H1 (cell line): ENCODE results near the gene RSPH9. TPM values are rescaled to one million over a fixed set of nuclear protein-coding genes. Genes with fewer than 3 reads are reported as not detected.

Experiments used
- EZH2 ChIP-seq: fragments of 200-600 bp; sonication (generic); IDR thresholded peaks from 2 replicates; pipeline ENCODE4 v1.7.1; 2012; ENCODE audit warnings: low read depth, mild to moderate bottlenecking, moderate library complexity, low read length, inconsistent platforms; ENCODE audit not compliant: severe bottlenecking
- GTF2F1 ChIP-seq: IDR thresholded peaks from 2 replicates; pipeline ENCODE4 v1.6.1; 2012; ENCODE audit warnings: low read depth, low read length, improper control_type of control experiment, borderline replicate concordance
- MAFK ChIP-seq: IDR thresholded peaks from 2 replicates; pipeline ENCODE4 v1.6.1; 2012; ENCODE audit warnings: low read depth, mild to moderate bottlenecking, improper control_type of control experiment, low read length
- PHF8 ChIP-seq: fragments of 200-600 bp; sonication (generic); conservative IDR thresholded peaks from 2 replicates; pipeline ENCODE4 v1.7.1; 2012; ENCODE audit warnings: low read depth, mild to moderate bottlenecking, inconsistent platforms, low read length, moderate library complexity
- POLR2A ChIP-seq, 2 experiments: IDR thresholded peaks; 1 replicate in 1 of 2; 2 replicates in 1 of 2; pipeline ENCODE4 v1.6.1; 2011; ENCODE audit warnings: low read depth in 2 of 2, low read length in 2 of 2, mild to moderate bottlenecking in 2 of 2; ENCODE audit errors: control extremely low read depth in 1 of 2
- RNF2 ChIP-seq: fragments of 200-900, 300-1000 bp; sonication (generic); IDR thresholded peaks from 2 replicates; pipeline ENCODE4 v1.7.1; 2016; ENCODE audit warnings: borderline replicate concordance, low read depth, mild to moderate bottlenecking, antibody characterized with exemption, low read length; ENCODE audit not compliant: poor library complexity, severe bottlenecking; ENCODE audit errors: missing control alignments
- SIX5 ChIP-seq: IDR thresholded peaks from 2 replicates; pipeline ENCODE4 v1.6.1; 2011; ENCODE audit warnings: mild to moderate bottlenecking, low read depth, low read length
- SP2 ChIP-seq: IDR thresholded peaks from 2 replicates; pipeline ENCODE4 v1.6.1; 2012; ENCODE audit warnings: mild to moderate bottlenecking, low read length, inconsistent platforms
- TEAD4 ChIP-seq: IDR thresholded peaks from 2 replicates; pipeline ENCODE4 v1.6.1; 2012; ENCODE audit warnings: low read depth, low read length, inconsistent platforms, mixed read lengths
- ZNF274 ChIP-seq: IDR thresholded peaks from 2 replicates; pipeline ENCODE4 v1.7.0; 2012; ENCODE audit warnings: low read length, borderline replicate concordance; ENCODE audit errors: extremely low read depth
- polyA plus RNA-seq, 7 experiments: library from polyadenylated mRNA; depleted of rRNA in 3 of 7; stranded (reverse) in 5 of 7; unstranded in 2 of 7; fragments of >200 nt in 5 of 7; fragments of 200-250 nt in 2 of 7; gene quantifications; 1 replicate in 5 of 7; 2 replicates in 1 of 7; 4 replicates in 1 of 7; pipeline versions ENCODE4 v1.2.1 to v1.2.3, GENCODE V29; 2011 to 2013; ENCODE audit warnings: missing spikeins in 2 of 7, mixed read lengths in 2 of 7
- total RNA-seq: library from RNA; stranded (reverse); fragmentation: NEBNext Ultra II Directional; extraction: Animal tissue kit (Norgen Biotek cat#: 25700); gene quantifications from 2 replicates; pipeline ENCODE4 v1.2.1, GENCODE V29; 2021
- TF ChIP-seq, protein P1 (sequence below): fragments of 300-600 bp; sonication (generic); IDR thresholded peaks from 2 replicates; pipeline ENCODE4 v1.7.1; 2012; ENCODE audit warnings: low read length, moderate library complexity, mild to moderate bottlenecking, inconsistent platforms; ENCODE audit not compliant: insufficient replicate concordance
- TF ChIP-seq, protein P2 (sequence below): IDR thresholded peaks from 2 replicates; pipeline ENCODE4 v1.6.1; 2011; ENCODE audit warnings: low read depth, mild to moderate bottlenecking, low read length; ENCODE audit not compliant: insufficient read depth

The RSPH9 gene
- total and polyA plus RNA-seq, 2 of the 8 experiments (the other 6 are each of a cell fraction or from before 2014, with no cell fraction given): 0.15 to 0.23 TPM

DNA sequence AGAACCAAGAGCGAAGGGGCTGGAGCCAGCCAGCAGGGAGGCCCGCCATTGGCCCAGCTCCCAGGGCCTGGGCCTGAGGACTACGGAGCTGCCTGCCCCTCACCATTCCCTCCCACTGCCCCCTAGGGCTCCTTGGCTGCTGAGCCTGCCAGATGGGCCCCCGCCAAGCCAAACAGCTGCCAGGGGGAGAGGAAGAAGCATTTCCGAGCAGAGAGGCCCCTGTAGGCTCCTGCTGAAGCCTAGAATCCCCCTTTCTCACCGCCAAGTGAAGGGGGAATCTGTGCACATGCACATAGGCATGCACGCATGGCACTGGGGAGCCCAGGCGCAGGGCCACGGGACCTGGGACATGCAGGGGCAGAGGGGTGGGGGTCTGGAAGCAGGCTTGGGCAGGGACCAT is 71.3 kb downstream of the RSPH9 start (continued):
- TF ChIP-seq, protein P1, sequence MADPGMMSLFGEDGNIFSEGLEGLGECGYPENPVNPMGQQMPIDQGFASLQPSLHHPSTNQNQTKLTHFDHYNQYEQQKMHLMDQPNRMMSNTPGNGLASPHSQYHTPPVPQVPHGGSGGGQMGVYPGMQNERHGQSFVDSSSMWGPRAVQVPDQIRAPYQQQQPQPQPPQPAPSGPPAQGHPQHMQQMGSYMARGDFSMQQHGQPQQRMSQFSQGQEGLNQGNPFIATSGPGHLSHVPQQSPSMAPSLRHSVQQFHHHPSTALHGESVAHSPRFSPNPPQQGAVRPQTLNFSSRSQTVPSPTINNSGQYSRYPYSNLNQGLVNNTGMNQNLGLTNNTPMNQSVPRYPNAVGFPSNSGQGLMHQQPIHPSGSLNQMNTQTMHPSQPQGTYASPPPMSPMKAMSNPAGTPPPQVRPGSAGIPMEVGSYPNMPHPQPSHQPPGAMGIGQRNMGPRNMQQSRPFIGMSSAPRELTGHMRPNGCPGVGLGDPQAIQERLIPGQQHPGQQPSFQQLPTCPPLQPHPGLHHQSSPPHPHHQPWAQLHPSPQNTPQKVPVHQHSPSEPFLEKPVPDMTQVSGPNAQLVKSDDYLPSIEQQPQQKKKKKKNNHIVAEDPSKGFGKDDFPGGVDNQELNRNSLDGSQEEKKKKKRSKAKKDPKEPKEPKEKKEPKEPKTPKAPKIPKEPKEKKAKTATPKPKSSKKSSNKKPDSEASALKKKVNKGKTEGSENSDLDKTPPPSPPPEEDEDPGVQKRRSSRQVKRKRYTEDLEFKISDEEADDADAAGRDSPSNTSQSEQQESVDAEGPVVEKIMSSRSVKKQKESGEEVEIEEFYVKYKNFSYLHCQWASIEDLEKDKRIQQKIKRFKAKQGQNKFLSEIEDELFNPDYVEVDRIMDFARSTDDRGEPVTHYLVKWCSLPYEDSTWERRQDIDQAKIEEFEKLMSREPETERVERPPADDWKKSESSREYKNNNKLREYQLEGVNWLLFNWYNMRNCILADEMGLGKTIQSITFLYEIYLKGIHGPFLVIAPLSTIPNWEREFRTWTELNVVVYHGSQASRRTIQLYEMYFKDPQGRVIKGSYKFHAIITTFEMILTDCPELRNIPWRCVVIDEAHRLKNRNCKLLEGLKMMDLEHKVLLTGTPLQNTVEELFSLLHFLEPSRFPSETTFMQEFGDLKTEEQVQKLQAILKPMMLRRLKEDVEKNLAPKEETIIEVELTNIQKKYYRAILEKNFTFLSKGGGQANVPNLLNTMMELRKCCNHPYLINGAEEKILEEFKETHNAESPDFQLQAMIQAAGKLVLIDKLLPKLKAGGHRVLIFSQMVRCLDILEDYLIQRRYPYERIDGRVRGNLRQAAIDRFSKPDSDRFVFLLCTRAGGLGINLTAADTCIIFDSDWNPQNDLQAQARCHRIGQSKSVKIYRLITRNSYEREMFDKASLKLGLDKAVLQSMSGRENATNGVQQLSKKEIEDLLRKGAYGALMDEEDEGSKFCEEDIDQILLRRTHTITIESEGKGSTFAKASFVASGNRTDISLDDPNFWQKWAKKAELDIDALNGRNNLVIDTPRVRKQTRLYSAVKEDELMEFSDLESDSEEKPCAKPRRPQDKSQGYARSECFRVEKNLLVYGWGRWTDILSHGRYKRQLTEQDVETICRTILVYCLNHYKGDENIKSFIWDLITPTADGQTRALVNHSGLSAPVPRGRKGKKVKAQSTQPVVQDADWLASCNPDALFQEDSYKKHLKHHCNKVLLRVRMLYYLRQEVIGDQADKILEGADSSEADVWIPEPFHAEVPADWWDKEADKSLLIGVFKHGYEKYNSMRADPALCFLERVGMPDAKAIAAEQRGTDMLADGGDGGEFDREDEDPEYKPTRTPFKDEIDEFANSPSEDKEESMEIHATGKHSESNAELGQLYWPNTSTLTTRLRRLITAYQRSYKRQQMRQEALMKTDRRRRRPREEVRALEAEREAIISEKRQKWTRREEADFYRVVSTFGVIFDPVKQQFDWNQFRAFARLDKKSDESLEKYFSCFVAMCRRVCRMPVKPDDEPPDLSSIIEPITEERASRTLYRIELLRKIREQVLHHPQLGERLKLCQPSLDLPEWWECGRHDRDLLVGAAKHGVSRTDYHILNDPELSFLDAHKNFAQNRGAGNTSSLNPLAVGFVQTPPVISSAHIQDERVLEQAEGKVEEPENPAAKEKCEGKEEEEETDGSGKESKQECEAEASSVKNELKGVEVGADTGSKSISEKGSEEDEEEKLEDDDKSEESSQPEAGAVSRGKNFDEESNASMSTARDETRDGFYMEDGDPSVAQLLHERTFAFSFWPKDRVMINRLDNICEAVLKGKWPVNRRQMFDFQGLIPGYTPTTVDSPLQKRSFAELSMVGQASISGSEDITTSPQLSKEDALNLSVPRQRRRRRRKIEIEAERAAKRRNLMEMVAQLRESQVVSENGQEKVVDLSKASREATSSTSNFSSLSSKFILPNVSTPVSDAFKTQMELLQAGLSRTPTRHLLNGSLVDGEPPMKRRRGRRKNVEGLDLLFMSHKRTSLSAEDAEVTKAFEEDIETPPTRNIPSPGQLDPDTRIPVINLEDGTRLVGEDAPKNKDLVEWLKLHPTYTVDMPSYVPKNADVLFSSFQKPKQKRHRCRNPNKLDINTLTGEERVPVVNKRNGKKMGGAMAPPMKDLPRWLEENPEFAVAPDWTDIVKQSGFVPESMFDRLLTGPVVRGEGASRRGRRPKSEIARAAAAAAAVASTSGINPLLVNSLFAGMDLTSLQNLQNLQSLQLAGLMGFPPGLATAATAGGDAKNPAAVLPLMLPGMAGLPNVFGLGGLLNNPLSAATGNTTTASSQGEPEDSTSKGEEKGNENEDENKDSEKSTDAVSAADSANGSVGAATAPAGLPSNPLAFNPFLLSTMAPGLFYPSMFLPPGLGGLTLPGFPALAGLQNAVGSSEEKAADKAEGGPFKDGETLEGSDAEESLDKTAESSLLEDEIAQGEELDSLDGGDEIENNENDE: no peak
- TF ChIP-seq RNF2 (no peak), SP2 (no peak), GTF2F1 (no peak), SIX5 (no peak), PHF8 (no peak), MAFK (no peak), POLR2A (IDR thresholded peaks at IDR 0.05; ENCODE audit: control extremely low read depth in 1 of 2, low read depth in 2 of 2, low read length in 2 of 2) (no peak), EZH2 (no peak), ZNF274 (no peak), TEAD4 (no peak)
- TF ChIP-seq, protein P2, sequence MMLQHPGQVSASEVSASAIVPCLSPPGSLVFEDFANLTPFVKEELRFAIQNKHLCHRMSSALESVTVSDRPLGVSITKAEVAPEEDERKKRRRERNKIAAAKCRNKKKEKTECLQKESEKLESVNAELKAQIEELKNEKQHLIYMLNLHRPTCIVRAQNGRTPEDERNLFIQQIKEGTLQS: no peak
